ENCODE results near the gene SLFNL1. TPM values are rescaled to one million over a fixed set of nuclear protein-coding genes. Genes with fewer than 3 reads are reported as not detected.

Gene SLFNL1
- 0.15 and 0.35 TPM in 2 replicates for total RNA-seq (ENCODE audit: low replicate concordance)

DNA sequence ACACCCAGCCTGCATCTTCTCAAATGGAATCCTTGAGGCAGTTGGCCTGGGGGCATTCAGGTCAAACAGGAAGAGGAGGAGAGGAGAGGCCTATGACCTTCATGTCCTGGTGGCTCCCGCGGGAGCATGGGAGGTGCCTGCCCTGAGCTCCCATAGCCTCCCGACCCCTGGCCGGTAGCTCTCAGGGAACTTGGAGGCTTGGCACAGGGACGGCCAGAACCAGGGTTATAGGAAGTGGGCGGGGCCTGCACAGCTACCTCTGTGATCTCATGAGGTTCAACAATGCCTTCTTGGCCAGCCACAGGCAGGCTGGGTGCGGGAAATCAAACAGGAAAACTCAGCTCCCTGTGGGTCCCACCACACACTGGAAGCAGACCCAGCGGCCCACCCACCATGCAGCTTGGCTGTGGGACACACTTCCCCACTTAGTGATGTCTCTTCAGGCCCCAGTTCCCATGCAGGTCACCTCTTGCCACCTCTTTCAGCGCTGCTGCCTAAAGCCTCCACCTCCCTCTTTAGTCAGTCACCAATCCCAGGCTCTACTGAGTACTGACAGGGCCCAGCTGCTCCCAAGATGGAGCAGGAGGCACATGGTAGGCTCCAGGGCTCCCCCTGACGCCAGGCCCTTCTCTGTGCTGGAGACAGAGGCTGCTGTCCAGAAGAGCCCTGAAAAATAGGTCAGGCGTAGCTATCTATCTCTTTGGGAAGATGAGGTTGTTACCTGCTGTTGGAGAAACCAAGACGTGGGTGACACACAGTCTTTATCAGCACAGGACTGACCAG is at the start of gene SLFNL1:
Gene SLFNL1, minus strand, starts transcription at position 200 of the 783 bp plus-strand sequence. CDS start 1,065 bp downstream, outside the sequence.

DNA sequence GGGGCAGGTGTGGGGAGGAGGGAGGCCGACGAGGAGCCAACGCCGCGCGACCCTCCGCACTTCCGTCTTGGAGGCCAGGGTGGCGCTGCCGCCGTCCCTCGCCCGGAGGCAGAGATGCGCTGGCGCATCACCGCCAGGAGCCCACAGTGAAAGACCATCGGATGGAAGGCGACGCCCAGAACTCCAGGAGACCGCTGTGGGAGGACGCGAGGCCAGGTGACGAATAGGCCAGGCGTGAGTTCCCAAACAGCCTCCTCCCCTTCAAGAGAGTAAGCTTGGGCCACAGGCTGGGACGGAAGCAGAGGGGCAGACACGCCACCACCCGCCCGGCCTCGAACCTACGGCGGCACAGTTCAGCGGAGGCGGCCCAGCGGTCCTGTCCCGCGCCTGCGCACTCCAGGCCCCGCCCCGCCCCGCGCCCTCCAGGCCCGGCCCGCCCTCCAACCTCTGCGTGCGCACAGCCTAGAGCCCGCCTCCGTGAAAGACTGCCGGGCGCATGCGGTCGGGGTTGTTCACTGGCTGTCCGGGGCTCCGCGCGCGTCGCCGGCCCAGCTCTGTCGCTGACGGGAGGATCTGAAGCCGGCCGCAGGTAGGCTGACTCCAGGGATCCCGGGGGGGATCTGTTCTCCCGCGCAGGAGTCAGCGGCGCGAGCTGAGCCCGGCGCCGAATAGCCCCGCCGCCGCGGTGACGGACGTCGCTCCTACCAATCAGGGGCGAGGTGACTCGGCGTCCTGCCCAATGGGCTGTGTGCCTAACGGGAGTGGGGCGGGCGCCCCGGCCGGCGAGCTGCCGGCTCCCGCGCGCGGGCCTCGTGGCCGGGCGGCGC is 42.1 kb downstream of the SLFNL1 start, which contains the start of gene CTPS1:
Gene CTPS1, plus strand, starts transcription at position 456 of the 827 bp plus-strand sequence. CDS start 3,595 bp downstream, outside the sequence.

Other genes with a start within 250 kb of the SLFNL1 start
- gene KCNQ4, start 237.9 kb downstream of the SLFNL1 start, total RNA-seq (ENCODE audit: low replicate concordance), result not detected in 2 replicates
- gene CITED4, start 159.4 kb downstream of the SLFNL1 start, total RNA-seq (ENCODE audit: low replicate concordance), result 0.12 and 5.4 TPM in 2 replicates
- 4.8 and 42.0 TPM in 2 replicates for gene CTPS1, start 42.0 kb downstream of the SLFNL1 start, total RNA-seq (ENCODE audit: low replicate concordance)
- gene SCMH1, start 220.6 kb upstream of the SLFNL1 start, total RNA-seq (ENCODE audit: low replicate concordance), result 5.3 and 10.1 TPM in 2 replicates